HG03045 (cell line): Measurements from ENCODE around the gene MYO1F.
"Not testable (repeated sequence)": the region's sequence is repeated elsewhere in the genome, so short reads cannot be mapped to it uniquely, and the experiment has no call there.

Experiments
- ATAC-seq: cut with Tn5 transposase; IDR thresholded peaks from one replicate; pipeline ENCODE4 v1.9.1; 2021; ENCODE audit warnings: mild to moderate bottlenecking, moderate library complexity; ENCODE audit not compliant: unreplicated experiment

MYO1F gene

GRCh38 chr19:8567522-8568172, 9.6 kb downstream of the MYO1F start:
- ATAC-seq, result no peak

DNA sequence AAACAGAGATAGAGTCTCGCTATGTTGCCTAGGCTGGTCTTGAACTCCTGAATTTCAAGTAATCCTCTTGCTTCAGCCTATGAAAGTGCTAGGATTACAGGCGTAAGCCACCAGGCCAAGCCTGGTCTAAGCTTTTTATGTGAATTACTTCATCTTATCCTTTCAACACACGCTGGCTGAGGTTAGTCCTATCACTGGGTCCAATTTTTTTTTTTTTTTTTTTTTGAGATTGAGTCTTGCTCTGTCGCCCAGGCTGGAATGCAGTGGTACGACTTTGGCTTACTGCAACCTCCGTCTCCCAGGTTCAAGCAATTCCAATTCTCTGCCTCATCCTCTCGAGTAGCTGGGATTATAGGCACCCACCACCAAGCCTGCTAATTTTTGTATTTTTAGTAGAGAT, 10.4 kb downstream of the MYO1F start:
- no peak for ATAC-seq

DNA sequence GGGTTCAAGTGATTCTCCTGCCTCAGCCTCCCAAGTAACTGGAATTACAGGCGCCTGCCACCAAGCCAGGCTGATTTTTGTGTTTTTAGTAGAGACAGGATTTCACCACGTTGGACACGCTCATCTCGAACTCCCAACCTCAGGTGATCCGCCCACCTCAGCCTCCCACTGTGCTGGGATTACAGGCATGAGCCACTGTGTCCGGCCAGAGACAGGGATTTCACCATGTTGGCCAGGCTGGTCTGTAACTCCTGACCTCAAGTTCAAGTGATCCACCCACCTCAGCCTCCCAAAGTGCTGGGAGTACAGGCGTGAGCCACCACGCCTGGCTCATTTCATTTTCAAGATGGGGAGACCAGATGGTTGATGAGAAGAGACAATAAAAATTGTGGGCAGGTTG, 12.4 kb downstream of the MYO1F start:
- ATAC-seq, result not testable (repeated sequence)

GRCh38 chr19:8561075-8561764, 16.0 kb downstream of the MYO1F start:
- ATAC-seq, result no peak

DNA sequence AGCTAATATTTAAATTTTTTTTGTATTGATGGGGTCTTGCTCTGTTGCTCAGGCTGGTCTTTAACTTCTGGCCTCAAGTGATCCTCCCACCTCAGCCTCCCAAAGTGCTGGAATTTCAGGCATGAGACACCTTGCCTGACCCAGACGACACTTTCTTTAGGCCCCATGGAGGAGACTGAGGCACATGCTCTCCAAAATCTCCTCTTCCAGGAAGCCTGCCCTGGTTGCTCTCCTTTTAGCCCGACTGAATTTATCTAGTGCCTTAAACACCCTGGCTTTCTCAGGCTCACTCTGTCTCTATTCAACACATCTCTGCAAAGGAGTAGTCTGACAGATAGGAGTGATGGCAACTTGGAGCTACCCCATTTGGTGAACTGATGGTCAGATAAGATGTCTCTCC, 18.9 kb downstream of the MYO1F start:
- no peak for ATAC-seq

DNA sequence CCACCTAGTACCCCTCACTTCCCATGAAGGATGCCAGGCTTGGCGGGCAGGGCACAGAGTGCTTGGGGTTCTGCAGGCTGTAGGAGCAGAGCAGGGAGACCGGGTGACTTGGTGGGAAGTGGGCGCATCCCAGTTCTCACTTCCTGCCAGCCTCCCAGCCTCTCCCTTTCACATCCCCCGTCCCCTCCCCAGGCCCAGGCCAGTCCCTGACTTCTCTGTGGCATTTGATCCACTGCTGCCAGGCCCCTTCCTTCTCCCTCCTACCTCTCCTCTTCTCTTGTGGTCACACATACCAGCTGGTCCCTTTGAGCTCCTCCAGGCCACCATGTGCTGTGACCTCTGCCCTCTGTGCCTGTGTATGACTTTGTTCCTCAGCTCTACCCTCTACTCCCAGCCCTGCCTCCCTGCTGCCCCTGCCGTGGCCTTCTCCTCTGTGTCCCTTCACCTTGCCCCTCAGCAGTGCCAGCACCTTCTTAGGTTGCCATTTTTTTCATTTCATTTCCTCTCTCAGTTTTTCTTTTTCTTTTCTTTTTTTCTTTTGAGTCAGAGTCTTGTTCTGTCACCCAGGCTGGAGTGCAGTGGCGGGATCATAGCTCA, 19.5 kb downstream of the MYO1F start:
- no peak for ATAC-seq

DNA sequence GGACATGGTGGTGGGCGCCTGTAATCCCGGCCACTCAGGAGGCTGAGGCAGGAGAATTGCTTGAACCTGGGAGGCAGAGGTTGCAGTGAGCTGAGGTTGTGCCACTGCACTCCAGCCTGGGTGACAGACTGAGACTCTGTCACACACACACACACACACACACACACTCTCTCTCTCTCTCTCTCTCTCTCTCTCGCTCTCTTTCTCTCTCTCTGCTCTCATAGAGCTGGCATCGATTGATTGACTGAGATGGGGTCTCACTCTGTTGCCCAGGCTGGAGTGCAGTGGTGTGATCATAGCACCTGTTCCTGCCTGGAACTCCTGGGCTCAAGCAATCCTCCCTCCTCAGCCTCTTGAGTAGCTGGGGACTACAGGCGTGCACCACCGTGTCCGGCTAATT, 23.5 kb downstream of the MYO1F start:
- ATAC-seq, result not testable (repeated sequence)

GRCh38 chr19:8552810-8553209, 24.4 kb downstream of the MYO1F start:
- ATAC-seq, result no peak

DNA sequence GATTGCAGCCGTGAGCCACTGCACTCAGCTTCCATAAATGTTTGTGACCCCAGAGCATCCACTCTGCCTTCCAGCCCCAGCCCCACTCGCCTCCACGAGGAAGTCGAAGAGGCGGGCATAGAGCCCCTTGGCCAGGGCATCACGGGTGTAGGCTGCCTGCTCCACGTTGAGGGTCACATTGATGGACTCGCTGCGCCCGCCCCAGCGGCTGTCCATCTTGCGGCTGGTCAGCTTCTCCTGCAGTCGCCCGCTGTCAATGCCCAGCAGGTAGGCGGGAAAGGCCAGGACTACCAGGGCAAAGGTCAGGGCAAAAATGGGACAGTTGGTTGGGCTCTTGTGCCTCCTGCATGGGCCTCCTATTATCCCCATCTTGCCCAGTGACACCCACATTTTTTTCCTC, 27.2 kb downstream of the MYO1F start:
- no peak for ATAC-seq

- ATAC-seq, result no peak
Measured at GRCh38 chr19:8545743-8546142, 31.5 kb downstream of the MYO1F start.

- no peak for ATAC-seq
Measured at GRCh38 chr19:8544168-8544567, 33.1 kb downstream of the MYO1F start.

DNA sequence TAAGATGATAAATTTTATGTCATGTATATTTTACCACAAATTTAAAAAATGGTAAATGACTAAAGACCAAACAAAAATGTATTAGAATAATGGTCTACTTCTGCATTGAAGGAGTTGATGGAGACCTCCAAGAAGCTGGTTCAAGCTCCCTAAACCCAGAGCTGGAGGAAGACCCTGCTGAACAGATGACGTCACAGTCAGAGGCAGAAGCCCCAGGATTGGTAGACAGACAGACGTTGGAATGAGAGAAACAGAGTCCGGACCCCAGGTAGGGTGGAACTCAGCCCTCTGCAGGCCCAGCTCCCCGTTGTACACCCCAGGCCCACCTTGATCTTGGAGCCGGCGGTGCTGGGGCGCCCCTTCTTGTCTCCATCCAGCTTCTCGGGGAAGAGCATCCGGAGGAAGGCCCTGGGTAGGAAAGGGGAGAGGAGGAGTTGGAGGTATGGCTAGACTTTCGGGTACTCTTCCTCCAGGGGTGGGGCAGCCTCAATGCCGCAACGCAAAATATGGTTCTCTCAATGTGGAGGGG, 37.6 kb downstream of the MYO1F start:
- no peak for ATAC-seq

- ATAC-seq, result no peak
Measured at GRCh38 chr19:8537099-8537498, 40.1 kb downstream of the MYO1F start.

GRCh38 chr19:8536282-8536681, 41.0 kb downstream of the MYO1F start:
- ATAC-seq, result no peak

DNA sequence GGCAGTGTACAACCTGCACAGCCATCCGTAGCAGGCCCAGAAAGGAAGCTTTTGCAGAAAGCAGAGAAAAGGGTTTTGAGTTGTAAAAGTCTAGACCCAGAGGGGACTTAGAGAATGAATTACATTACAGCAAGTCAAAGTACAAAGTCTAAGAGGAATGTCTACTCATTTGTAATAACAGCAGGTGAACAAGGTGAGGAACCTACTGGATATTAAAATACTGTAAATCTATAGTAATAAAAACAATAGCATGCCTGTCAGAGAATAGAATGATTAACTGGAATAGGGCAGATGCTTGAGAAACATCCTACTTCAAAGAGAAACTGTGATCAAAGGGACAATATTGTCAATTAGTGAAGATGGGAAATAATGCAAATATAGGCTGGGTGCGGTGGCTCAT, 45.0 kb downstream of the MYO1F start:
- no peak for ATAC-seq

DNA sequence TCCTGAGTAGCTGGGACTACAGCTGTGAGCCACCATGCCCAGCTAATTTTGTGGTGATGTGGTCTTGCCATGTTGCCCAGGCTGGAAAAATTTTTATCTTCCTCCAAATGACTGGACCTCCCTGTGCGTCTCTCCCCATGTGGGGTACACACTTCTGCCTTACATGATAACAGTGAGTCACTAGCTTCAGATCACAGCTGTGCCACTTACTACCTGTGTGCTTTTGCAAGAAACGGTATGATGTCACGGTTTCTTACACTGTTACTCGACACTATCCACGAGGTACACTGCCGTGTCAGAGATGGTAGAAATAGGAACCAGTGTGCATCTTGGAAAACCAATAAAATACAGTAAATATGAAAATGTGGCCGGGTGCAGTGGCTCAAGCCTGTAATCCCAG, 45.8 kb downstream of the MYO1F start:
- no peak for ATAC-seq

GRCh38 chr19:8530061-8530679, 47.1 kb downstream of the MYO1F start:
- no peak for ATAC-seq

DNA sequence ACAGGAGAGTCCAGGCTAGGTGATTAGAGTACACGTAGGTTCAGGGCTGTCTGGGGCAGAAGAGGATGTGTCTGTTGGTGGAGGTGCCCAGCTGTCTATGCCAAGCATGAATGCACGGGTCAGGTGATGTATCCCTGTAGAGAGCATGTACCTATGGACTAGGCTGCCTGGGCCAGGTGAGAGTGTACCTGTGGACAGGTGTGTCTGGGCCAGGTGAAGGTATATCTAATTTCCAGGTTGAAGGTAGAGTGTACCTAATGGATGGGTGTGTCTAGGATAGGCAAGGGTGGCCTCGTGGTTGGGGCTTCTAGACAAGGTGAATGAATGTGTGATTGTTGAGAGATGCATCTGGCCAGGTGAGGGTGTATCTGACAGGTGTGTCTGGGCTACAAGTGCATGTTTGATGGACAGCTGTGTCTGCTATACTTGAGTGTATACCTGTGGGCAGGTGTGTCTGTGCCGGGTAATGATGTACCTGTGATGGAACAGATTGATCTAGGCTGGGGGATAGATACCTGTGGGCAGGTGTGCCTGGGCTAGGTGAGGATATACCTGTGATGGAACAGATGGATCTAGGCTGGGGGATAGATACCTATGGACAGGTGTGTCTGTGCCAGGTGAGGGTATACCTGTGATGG, 47.8 kb downstream of the MYO1F start:
- no peak for ATAC-seq

GRCh38 chr19:8528500-8528899, 48.7 kb downstream of the MYO1F start:
- no peak for ATAC-seq

DNA sequence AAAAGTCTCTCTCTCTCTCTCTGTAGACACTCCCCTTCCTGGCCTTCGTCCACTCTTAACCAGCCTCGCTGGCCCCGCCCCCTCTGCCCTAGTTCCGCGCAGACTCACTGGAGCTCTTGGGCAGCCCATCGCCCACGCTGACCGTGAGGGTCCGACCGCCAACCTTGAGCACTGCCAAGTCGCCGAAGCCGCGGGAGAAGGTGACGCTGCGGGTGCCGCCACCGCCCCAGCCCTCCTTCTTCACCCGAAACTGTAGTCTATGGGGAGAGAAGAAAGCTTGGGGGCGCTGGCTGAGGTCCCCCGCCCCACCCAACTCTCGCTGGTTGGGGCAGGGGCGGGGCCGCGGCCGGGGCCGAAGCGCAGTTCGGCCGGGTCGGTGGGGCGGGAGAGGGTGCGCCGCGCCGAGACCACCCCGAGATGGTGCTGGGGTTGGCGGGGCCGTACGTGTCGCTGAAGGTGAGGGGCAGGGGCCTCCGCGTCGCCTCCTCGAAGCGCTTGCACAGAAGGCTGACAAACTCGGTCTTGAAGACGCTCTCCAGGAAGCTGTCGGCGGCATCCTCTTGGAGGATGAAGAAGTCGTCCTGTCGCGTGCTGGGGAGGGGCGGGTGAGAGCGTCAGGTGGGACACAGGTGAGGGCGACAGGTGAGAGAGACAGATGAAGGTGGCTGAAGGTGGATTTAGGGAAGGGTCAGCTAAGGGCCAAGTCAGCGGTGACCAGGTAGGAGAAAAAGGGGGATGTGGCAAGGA, 50.7 kb downstream of the MYO1F start:
- no peak for ATAC-seq

DNA sequence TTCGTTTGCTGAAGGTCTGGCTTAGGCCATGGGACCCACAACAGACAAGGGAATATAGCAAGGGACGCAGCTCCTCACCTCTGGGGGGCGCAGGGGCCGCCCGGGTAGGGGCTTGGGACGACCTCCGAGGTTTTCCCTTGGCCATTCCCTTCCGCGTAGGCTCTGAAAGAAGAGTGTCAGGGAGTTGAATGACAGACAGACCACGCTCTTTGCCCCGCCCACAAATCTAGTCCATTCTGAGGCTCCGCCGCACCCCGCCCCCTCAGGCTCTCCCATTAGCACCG, 51.9 kb downstream of the MYO1F start:
- ATAC-seq, result no peak
